ENCODE measurements around the gene ACTR2.
"Not testable (repeated sequence)": the region's sequence is repeated elsewhere in the genome, so short reads cannot be mapped to it uniquely, and the experiment has no call there.

The ACTR2 gene

DNA sequence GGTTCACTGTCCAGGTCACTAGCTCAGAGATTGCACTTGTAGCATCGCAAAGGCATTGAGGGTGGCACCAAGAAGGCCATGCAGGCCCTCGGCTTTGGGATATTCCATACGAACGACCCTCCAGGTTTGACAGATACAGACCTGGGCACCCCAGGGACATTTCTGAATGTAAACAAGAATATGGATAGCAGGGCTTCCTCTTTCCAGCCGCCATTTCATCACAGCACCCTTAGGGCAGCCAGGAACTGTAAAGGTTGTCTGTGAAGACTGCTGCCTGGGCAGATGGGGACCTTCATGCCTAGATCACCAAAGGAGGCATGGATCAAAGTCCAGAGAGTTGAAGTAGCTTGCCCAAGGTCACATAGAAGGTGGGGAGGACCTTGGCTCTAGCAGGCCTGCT, 70.5 kb downstream of the ACTR2 start:
- in situ Hi-C loops (cut with MboI; ENCODE audit: low pct_unique_long_range_greater_than_20kb, low sequenced_read_pairs) = loop anchor here (25.0 kb wide), 1 partner anchor 239 kb away; no protein-coding TSS in a partner anchor
- no peak for DNase-seq

- in situ Hi-C loops (cut with MboI; ENCODE audit: low pct_unique_long_range_greater_than_20kb, low sequenced_read_pairs) = loop anchor here (25.0 kb wide), 1 partner anchor 238 kb away; no protein-coding TSS in a partner anchor
- no peak for DNase-seq
Measured at GRCh38 chr2:65299246-65299645, 71.6 kb downstream of the ACTR2 start.

- DNase-seq = no peak
- in situ Hi-C loops (cut with MboI; ENCODE audit: low pct_unique_long_range_greater_than_20kb, low sequenced_read_pairs) = no loop called here
Measured at GRCh38 chr2:65300134-65300760, 72.6 kb downstream of the ACTR2 start.

DNA sequence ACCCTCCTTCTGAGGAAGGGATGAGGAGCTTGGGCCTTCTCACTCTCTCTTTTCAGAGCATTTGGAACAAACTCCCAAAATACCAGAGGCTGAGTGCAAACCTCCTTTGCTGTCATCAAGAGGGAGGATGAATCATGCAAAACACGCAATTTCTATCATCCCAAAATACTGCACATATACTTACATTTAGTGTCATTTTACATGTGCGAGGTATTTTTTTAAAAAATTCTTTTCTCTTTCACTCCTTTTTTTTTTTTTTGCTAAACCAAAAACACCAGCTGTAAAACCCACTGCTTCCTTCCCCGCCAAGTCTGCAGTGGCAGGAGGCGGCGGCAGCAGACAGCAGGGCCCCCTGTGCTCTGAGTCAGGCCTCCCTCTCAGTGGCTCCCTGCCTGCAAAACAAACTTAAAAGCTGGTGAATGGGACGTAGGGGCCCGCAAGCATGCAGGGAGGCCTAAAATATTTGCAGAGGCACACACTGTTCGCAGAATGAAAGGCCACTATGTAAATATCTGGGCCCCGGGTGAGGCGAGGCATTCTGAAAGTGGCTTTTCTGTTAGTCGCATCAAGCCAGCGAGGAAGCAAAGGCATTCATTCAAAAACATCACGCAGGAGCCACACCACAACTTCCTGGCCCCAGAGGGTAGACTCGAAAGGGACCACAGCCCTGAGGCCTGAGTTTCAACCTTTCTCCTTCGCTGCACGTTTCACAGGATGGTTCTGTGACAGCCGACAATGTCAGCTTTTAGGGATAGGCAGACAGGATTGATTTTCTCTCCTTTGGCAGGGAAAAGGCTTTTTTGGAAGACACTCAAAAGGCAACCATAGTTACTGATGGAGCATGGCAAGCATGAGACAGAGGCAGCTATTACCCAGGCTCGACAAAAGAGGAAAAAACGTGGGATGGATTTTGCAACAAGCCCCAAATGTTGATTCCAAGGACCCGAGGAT, 73.4 kb downstream of the ACTR2 start:
- DNase-seq = peak; percentile 77
- in situ Hi-C loops (cut with MboI; ENCODE audit: low pct_unique_long_range_greater_than_20kb, low sequenced_read_pairs) = no loop called here

DNA sequence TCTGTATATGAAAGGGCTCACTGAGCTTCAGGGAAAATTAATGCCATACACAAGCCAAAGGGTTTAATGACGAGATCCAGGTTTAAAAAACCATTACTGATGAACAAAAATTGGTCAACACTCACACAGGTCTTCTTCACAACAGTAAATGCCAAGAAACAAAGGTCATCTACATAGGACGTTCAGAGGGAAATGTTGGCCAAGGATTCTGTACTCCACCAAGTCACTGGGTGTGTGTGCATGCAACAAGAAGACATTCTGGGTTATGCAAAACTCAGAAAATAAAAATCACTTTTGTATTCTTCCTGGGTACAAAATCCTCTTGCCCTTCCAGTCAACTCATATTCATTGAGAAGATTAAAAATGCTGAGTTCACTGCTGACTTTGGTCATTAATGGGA, 78.3 kb downstream of the ACTR2 start:
- in situ Hi-C loops (cut with MboI; ENCODE audit: low pct_unique_long_range_greater_than_20kb, low sequenced_read_pairs) = no loop called here
- no peak for DNase-seq

- DNase-seq = no peak
Measured at GRCh38 chr2:65309699-65310098, 82.1 kb downstream of the ACTR2 start.

GRCh38 chr2:65311049-65311448, 83.4 kb downstream of the ACTR2 start:
- DNase-seq = no peak

More at GRCh38 chr2:65309699-65310098, 82.1 kb downstream of the ACTR2 start:
- in situ Hi-C loops (cut with MboI; ENCODE audit: low pct_unique_long_range_greater_than_20kb, low sequenced_read_pairs) = no loop called here

GRCh38 chr2:65311596-65311995, 84.0 kb downstream of the ACTR2 start:
- in situ Hi-C loops (cut with MboI; ENCODE audit: low pct_unique_long_range_greater_than_20kb, low sequenced_read_pairs) = no loop called here
- no peak for DNase-seq

More at GRCh38 chr2:65311049-65311448, 83.4 kb downstream of the ACTR2 start:
- in situ Hi-C loops (cut with MboI; ENCODE audit: low pct_unique_long_range_greater_than_20kb, low sequenced_read_pairs) = no loop called here

GRCh38 chr2:65313126-65313953, 85.7 kb downstream of the ACTR2 start:
- no peak for DNase-seq
- in situ Hi-C loops (cut with MboI; ENCODE audit: low pct_unique_long_range_greater_than_20kb, low sequenced_read_pairs) = no loop called here

GRCh38 chr2:65313954-65314256, 86.3 kb downstream of the ACTR2 start:
- DNase-seq = no peak
- in situ Hi-C loops (cut with MboI; ENCODE audit: low pct_unique_long_range_greater_than_20kb, low sequenced_read_pairs) = no loop called here

DNA sequence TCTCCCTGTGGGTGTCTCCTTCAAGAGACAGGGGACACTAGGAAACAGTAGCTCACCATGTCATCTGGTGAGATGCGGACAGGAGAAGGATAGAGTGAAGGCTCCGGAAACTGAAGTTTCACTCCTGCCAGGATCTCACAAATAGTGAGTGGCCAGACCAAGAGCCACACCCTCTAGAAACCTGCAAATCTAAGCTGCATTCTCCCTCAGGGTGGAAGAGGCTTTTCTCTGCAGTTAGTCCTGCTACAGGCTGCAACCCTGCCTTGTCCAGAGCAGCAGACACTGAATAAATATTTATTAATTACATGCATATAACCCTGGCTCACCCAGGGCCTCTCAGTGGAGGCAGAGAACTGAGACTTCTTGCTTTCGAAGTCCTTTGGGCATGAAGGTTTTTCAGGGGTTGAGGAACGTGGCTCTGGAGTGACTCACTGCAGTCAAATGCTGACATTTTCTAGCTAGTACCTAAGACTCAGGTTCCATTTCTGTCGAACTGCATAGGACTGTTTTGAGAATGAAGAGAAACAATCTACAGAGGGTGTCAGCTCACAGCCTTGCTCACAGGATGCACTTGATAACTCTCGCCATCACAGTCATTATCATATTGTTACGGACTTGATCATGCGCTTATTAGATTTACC, 87.3 kb downstream of the ACTR2 start:
- DNase-seq = no peak
- in situ Hi-C loops (cut with MboI; ENCODE audit: low pct_unique_long_range_greater_than_20kb, low sequenced_read_pairs) = no loop called here

GRCh38 chr2:65316072-65316471, 88.4 kb downstream of the ACTR2 start:
- no peak for DNase-seq

GRCh38 chr2:65317351-65317750, 89.7 kb downstream of the ACTR2 start:
- in situ Hi-C loops (cut with MboI; ENCODE audit: low pct_unique_long_range_greater_than_20kb, low sequenced_read_pairs); DNase-seq: not testable (repeated sequence)

More at GRCh38 chr2:65316072-65316471, 88.4 kb downstream of the ACTR2 start:
- in situ Hi-C loops (cut with MboI; ENCODE audit: low pct_unique_long_range_greater_than_20kb, low sequenced_read_pairs) = no loop called here

DNA sequence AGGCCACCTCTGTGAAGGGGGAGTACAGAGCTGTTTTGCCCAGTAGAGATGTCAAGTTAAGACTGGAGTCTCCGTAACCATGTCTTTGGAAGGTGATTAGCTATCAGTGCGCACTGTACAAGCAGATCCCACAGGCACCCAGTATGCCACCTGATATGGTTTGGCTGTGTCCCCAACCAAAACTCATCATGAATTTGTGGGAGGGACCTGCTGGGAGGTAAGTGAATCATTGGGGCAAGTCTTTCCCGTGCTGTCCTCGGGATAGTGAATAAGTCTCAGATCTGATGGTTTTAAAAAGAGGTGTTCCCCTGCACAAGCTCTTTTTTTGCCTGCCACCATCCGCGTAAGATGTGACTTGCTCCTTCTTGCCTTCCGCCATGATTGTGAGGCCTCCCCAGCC, 90.2 kb downstream of the ACTR2 start:
- no peak for DNase-seq
- in situ Hi-C loops (cut with MboI; ENCODE audit: low pct_unique_long_range_greater_than_20kb, low sequenced_read_pairs) = no loop called here

GRCh38 chr2:65319072-65319673, 91.5 kb downstream of the ACTR2 start:
- DNase-seq = no peak
- in situ Hi-C loops (cut with MboI; ENCODE audit: low pct_unique_long_range_greater_than_20kb, low sequenced_read_pairs) = no loop called here

- in situ Hi-C loops (cut with MboI; ENCODE audit: low pct_unique_long_range_greater_than_20kb, low sequenced_read_pairs) = no loop called here
- no peak for DNase-seq
Measured at GRCh38 chr2:65319674-65320041, 92.0 kb downstream of the ACTR2 start.

DNA sequence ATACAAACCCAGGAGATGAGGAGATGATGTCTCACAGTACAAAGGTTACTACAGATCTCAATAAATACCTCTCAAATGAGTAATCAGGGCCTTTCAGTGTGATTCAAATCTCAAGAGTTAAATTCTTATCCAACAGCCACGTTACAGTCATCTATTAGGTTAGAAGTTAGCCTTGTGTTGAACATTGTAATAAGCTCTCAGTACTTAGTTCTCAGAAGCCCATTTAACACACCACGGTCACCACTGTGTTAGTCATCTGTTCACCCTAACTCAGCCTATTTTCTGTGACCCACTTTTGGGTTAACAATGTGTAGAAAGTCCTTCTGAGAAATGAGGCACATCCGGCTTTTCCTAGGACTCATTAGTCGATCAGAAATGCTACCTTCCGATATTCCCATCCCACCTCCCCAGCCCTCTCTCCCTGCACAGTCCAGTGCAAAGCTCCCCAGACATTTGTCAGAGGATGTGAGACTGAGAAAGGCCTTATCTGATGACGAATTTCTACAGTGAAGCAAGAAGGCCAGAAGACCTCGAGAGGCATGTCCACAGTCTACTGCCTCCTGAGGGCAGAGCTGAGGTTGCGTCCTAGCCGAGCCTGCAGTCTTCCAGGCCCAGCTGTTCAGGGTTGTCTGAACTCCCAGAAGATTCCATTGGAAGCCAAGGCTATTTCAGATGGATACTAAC, 92.6 kb downstream of the ACTR2 start:
- DNase-seq = no peak
- in situ Hi-C loops (cut with MboI; ENCODE audit: low pct_unique_long_range_greater_than_20kb, low sequenced_read_pairs) = no loop called here

Data from KBM-7 (cell line).